Liver (tissue), 9 donors: Measurements from ENCODE around the gene PRPSAP1. TPM values are rescaled to one million over a fixed set of nuclear protein-coding genes. Genes with fewer than 3 reads are reported as not detected.

ENCODE experiments used
- DNase-seq: peaks from one replicate; pipeline ENCODE4 v3.0.0-alpha.2; 2017; ENCODE audit warnings: low spot score
- H3K27ac ChIP-seq, 2 donors: one replicate each; pipeline ENCODE4 v1.7.0; 2013; ENCODE audit warnings: inconsistent platforms in 2 of 2, low read length in 2 of 2, control low read depth in 1 of 2, low read depth in 1 of 2, mild to moderate bottlenecking in 1 of 2
- H3K27me3 ChIP-seq, 4 donors: one replicate each; pipeline versions ENCODE4 v1.6.1 to v1.7.0; 2013; ENCODE audit warnings: low read length in 3 of 4, inconsistent platforms in 1 of 4, mild to moderate bottlenecking in 1 of 4, moderate library complexity in 1 of 4; ENCODE audit not compliant: control insufficient read depth in 4 of 4, insufficient read depth in 4 of 4
- H3K36me3 ChIP-seq, 4 donors: one replicate each; pipeline versions ENCODE4 v1.6.1 to v1.7.0; 2013; ENCODE audit warnings: low read length in 3 of 4, mild to moderate bottlenecking in 3 of 4, low read depth in 1 of 4, moderate library complexity in 1 of 4; ENCODE audit not compliant: control insufficient read depth in 4 of 4, insufficient read depth in 3 of 4
- H3K4me1 ChIP-seq, 4 donors: one replicate each; pipeline versions ENCODE4 v1.6.1 to v1.7.0; 2013; ENCODE audit warnings: low read length in 3 of 4, mild to moderate bottlenecking in 3 of 4, moderate library complexity in 1 of 4; ENCODE audit not compliant: control insufficient read depth in 4 of 4, insufficient read depth in 4 of 4
- H3K4me3 ChIP-seq, 3 donors: one replicate each; pipeline versions ENCODE4 v1.6.1 to v1.7.0; 2013; ENCODE audit warnings: low read length in 3 of 3, control low read depth in 1 of 3, low read depth in 1 of 3, mild to moderate bottlenecking in 1 of 3
- H3K9ac ChIP-seq, 2 donors: one replicate each; pipeline ENCODE4 v1.7.0; 2013; ENCODE audit warnings: low read length in 2 of 2, mild to moderate bottlenecking in 2 of 2, moderate library complexity in 2 of 2, control low read depth in 1 of 2, low read depth in 1 of 2
- H3K9me3 ChIP-seq, 4 donors: one replicate each; pipeline versions ENCODE4 v1.6.1 to v1.7.0; 2013; ENCODE audit warnings: low read length in 3 of 4; ENCODE audit not compliant: control insufficient read depth in 4 of 4
- FOXA1 ChIP-seq: IDR thresholded peaks from 2 replicates; pipeline ENCODE4 v1.6.1; 2016; ENCODE audit warnings: antibody characterized with exemption
- HNF4G ChIP-seq: IDR thresholded peaks from 2 replicates; pipeline ENCODE4 v1.6.1; 2016; ENCODE audit warnings: antibody characterized with exemption
- JUND ChIP-seq, 2 donors: IDR thresholded peaks; 2 replicates each; pipeline ENCODE4 v1.6.1; 2016; ENCODE audit warnings: antibody characterized with exemption in 2 of 2
- NR2F2 ChIP-seq: IDR thresholded peaks from 2 replicates; pipeline ENCODE4 v1.6.1; 2016; ENCODE audit warnings: antibody characterized with exemption
- RAD21 ChIP-seq, 2 donors: IDR thresholded peaks; 2 replicates each; pipeline ENCODE4 v1.6.1; 2016; ENCODE audit warnings: antibody characterized with exemption in 2 of 2, mild to moderate bottlenecking in 2 of 2
- SP1 ChIP-seq: IDR thresholded peaks from 2 replicates; pipeline ENCODE4 v1.6.1; 2018; ENCODE audit warnings: antibody characterized with exemption, mild to moderate bottlenecking
- YY1 ChIP-seq: IDR thresholded peaks from 2 replicates; pipeline ENCODE4 v1.6.1; 2016; ENCODE audit warnings: antibody characterized with exemption, mild to moderate bottlenecking
- WGBS: extraction: QIAGEN DNeasy Blood & Tissue Kit; methylation state at CpG from one replicate; pipeline ENCODE4 v1.1.7; 2013; 5-methylcytosine and 5-hydroxymethylcytosine counted together
- polyA plus RNA-seq, 2 donors: library from polyadenylated mRNA; stranded (reverse) in 1 of 2; unstranded in 1 of 2; fragments of 200-250 nt in 1 of 2; fragments of >200 nt in 1 of 2; fragmentation: Nextera tagmentation in 1 of 2; extraction: Ambion mirVana in 1 of 2; gene quantifications; one replicate each; pipeline versions ENCODE4 v1.2.1 to v1.2.3, GENCODE V29; 2013 to 2015
- total RNA-seq, 2 donors: library from RNA; depleted of rRNA; stranded (reverse); fragments of >200 nt; gene quantifications; one replicate each; pipeline ENCODE4 v1.2.3, GENCODE V29; 2014
- TF ChIP-seq, protein P1 (sequence below): IDR thresholded peaks from 2 replicates; pipeline ENCODE4 v1.6.1; 2016; ENCODE audit warnings: antibody characterized with exemption, mild to moderate bottlenecking
- TF ChIP-seq, protein P2 (sequence below): IDR thresholded peaks from 2 replicates; pipeline ENCODE4 v1.6.1; 2016; ENCODE audit warnings: antibody characterized with exemption
- donor health status: healthy.
- donor health status: healthy.
- donor health status: healthy.
- donor health status: healthy.
- donor health status: healthy.

Gene PRPSAP1
- total and polyA plus RNA-seq, 4 donors, result 21.4 to 78.1 (median 52.6) TPM

DNA sequence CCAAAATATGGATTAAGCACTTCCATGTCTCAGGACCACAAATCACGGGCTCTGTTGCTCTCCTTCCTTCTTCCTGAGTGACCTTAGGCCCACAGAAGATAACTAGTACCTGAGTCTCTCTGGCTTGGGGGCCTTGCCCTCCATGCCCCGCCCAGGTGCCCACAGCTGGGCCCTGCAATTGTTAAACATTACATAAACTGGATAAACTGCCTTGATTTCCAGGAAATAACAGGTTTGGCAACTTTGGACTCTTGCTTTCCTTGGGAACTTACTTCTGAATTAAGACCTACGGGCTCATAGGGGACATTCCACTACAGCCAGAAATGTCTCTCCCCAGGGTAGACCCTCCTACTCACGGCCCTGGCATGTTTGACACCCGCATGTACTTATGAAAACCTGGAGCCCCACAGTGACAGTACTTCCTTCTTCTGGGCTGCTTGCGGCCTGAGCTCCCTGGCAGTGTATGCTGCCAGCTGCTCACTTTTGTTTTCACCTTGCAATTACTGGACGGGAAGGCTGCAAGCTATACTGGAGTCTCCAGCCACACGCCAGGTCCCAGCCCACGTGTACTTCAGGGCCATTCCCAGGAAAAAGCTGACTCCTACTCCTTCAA lies 90.9 kb downstream of the PRPSAP1 start:
- peaks cover 6 to 24% (median 15%) of the 10 kb centered on the region in 4 donors for H3K4me1 ChIP-seq
- no peaks in the 10 kb centered on the region for H3K9me3 ChIP-seq
- no peak for DNase-seq
- no peak overlapping the region for H3K4me3 ChIP-seq
- H3K27me3 ChIP-seq, result no peaks in the 10 kb centered on the region
- WGBS, result 66% methylated on average over 9 of the region's 9 CpGs
- TF ChIP-seq YY1 (no peak), JUND (IDR thresholded peaks at IDR 0.05) (no peak), SP1 (peak; percentile 55), HNF4G (no peak)
- TF ChIP-seq, protein P1, sequence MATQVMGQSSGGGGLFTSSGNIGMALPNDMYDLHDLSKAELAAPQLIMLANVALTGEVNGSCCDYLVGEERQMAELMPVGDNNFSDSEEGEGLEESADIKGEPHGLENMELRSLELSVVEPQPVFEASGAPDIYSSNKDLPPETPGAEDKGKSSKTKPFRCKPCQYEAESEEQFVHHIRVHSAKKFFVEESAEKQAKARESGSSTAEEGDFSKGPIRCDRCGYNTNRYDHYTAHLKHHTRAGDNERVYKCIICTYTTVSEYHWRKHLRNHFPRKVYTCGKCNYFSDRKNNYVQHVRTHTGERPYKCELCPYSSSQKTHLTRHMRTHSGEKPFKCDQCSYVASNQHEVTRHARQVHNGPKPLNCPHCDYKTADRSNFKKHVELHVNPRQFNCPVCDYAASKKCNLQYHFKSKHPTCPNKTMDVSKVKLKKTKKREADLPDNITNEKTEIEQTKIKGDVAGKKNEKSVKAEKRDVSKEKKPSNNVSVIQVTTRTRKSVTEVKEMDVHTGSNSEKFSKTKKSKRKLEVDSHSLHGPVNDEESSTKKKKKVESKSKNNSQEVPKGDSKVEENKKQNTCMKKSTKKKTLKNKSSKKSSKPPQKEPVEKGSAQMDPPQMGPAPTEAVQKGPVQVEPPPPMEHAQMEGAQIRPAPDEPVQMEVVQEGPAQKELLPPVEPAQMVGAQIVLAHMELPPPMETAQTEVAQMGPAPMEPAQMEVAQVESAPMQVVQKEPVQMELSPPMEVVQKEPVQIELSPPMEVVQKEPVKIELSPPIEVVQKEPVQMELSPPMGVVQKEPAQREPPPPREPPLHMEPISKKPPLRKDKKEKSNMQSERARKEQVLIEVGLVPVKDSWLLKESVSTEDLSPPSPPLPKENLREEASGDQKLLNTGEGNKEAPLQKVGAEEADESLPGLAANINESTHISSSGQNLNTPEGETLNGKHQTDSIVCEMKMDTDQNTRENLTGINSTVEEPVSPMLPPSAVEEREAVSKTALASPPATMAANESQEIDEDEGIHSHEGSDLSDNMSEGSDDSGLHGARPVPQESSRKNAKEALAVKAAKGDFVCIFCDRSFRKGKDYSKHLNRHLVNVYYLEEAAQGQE, result no peak
- H3K9ac ChIP-seq, result no peak overlapping the region
- H3K27ac ChIP-seq, result peak overlapping the region in 1 of 2 donors; percentile 33
- H3K36me3 ChIP-seq, result no peaks in the 10 kb centered on the region

DNA sequence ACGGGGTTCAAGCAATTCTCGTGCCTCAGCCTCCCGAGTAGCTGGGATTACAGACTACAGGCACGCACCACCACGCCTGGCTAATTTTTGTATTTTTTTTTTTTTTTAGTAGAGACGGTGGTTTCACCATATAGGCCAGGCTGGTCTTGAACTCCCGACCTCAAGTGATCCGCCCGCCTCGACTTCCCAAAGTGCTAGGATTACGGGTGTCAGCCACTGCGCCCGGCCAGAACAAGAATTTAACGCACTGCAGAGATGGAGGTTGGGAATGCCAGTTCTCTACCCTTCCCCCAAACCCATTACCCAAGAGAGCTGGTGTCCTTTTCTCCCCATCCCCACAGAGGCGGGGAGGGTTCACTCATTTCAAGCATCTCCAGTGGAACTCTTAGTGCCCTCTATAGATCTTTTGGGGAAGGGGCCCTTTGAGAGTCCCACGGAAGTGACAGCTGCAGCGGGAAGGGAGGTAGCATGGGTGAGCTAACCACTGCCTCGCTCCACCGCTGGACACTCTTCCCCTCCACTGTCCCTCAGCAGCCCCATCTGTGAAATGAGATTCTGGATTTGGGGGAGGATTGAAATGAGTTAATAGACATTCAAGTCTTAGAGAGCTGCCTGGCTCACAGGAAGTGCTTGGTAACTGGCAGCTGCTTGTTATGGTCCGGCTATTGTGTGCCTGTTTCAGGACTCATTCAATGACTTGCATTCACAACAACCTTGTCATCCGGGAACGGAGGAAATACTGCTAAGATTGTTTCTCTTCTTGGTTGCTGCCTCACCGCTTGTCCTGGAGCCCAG lies 92.1 kb downstream of the PRPSAP1 start:
- no peaks in the 10 kb centered on the region for H3K27me3 ChIP-seq
- H3K36me3 ChIP-seq, result no peaks in the 10 kb centered on the region
- H3K9me3 ChIP-seq, result no peaks in the 10 kb centered on the region
- 86% methylated on average over 23 of the region's 23 CpGs for WGBS
- no peak overlapping the region for H3K4me3 ChIP-seq
- TF ChIP-seq, protein P1, result no peak
- no peak for TF ChIP-seq RAD21 (IDR thresholded peaks at IDR 0.05)
- TF ChIP-seq NR2F2, result no peak
- no peak for TF ChIP-seq FOXA1
- no peak for TF ChIP-seq JUND (IDR thresholded peaks at IDR 0.05)
- TF ChIP-seq, protein P2, sequence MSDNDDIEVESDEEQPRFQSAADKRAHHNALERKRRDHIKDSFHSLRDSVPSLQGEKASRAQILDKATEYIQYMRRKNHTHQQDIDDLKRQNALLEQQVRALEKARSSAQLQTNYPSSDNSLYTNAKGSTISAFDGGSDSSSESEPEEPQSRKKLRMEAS, result no peak
- H3K9ac ChIP-seq, result peak overlapping the region in 1 of 2 donors; percentile 24
- H3K27ac ChIP-seq, result no peak overlapping the region
- no peak for DNase-seq
- peaks cover 6 to 14% (median 11%) of the 10 kb centered on the region in 4 donors for H3K4me1 ChIP-seq
